GM21515 (cell line): ENCODE results near the gene SYT2.

Experiments
- ATAC-seq: cut with Tn5 transposase; IDR thresholded peaks from one replicate; pipeline ENCODE4 v1.9.1; 2021; ENCODE audit not compliant: unreplicated experiment

The SYT2 gene

GRCh38 chr1:202679406-202680177 lies 30.7 kb downstream of the SYT2 start:
- no peak for ATAC-seq

DNA sequence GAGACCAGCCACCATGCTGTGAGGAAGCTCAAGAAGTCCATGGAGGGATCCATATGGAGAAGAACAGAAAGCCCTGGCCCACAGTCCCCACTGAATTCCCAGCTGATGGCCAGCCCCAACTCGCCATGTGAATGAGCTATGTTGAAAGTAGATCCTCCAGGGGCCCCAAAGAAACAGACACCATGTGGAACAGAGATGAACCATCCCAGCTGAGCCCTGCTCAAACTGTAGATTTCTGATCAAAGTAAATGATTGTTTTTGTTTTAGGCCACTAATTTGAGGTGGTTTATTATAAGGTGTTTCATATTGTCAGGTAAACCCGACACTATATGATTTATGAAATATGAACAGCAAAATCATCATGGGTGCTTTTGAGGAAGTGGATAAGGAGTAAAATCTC lies 32.8 kb downstream of the SYT2 start:
- no peak for ATAC-seq

GRCh38 chr1:202673531-202673930 lies 36.7 kb downstream of the SYT2 start:
- no peak for ATAC-seq

GRCh38 chr1:202671399-202671798 lies 38.9 kb downstream of the SYT2 start:
- no peak for ATAC-seq

GRCh38 chr1:202665417-202665816 lies 44.8 kb downstream of the SYT2 start:
- ATAC-seq, result no peak

- ATAC-seq, result no peak
Measured at GRCh38 chr1:202664083-202664482, 46.2 kb downstream of the SYT2 start.

DNA sequence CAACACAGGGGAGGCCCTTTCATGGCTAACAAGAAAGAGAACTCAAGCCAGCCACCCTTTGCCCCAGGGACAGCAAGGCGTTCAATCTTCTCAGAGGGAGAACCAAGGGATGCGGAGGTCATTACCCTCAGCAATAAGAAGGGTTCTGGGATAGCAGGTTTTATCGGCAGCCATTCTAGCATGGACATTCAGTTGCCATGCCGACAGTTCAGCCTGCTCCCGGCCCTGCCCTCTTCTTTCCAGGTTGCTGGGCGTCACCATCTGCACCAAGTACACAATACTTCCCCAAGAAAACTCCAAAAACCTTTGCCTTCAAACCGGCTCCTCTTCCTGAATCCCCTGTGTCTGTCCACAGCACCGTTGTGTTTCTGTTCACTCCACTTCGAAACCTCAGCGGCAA lies 47.1 kb downstream of the SYT2 start:
- no peak for ATAC-seq

GRCh38 chr1:202662081-202662480 lies 48.2 kb downstream of the SYT2 start:
- no peak for ATAC-seq

DNA sequence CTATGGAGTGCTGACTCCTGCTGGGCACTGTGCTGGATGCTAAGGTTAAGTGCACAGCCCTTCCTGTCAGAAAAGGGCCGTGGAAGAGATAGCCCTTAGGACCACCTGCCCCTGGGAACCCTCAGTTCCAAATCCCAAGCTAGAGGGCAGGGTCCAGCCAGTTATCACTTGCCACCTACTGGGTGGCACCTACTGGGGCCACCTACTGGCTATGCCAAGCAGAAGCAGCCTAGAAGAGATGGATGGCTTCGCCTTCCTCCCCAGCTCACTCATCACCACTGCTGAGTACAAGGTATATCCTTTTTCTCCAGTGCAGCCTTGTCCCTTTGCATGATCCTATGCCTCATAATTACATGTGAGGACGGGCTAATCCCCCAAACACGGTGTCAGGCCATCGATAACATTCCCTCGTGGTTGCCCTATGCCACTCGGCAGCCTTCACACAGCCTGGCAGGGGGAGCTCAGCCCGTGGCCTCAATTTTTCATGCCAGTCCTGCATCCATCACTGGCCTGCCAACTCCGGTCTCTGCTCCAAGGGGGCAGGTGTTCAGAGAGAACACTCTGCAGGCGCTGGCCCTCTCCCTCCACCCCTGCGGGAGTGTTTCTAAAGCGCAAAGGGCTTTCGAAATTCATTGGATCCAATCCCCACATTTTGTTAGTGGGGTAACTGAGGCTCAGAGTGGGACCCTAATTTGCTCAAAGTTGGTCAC lies 49.0 kb downstream of the SYT2 start:
- ATAC-seq, result no peak

- ATAC-seq, result no peak
Measured at GRCh38 chr1:202659974-202660373, 50.3 kb downstream of the SYT2 start.

GRCh38 chr1:202659541-202659940 lies 50.7 kb downstream of the SYT2 start:
- ATAC-seq, result no peak

- ATAC-seq, result no peak
Measured at GRCh38 chr1:202658769-202659168, 51.5 kb downstream of the SYT2 start.

DNA sequence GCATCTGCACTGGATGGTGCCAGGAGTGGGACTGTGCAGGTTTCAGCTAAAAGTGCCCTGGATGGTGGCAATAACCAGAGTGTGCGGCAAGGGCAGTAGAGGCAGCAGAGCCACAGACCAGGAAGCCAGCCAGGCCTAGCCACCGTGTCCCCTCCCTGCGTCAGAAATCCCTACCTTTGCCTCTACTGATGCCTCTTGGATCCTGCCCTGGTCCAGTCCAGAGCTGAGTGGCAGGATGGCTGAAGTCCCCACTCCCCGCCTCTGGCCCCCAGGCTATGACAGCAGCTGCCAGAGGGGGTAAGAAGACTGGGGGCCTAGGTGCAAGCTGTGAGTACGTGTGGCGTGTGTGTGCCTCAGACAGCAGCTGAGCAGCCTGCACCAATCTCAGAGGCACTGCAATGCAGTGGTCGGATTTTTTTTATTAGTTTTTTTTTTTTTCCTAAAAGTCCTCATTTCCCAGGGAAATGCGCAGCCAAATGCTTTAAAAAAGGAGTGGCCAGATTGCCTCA lies 51.9 kb downstream of the SYT2 start:
- ATAC-seq, result no peak

DNA sequence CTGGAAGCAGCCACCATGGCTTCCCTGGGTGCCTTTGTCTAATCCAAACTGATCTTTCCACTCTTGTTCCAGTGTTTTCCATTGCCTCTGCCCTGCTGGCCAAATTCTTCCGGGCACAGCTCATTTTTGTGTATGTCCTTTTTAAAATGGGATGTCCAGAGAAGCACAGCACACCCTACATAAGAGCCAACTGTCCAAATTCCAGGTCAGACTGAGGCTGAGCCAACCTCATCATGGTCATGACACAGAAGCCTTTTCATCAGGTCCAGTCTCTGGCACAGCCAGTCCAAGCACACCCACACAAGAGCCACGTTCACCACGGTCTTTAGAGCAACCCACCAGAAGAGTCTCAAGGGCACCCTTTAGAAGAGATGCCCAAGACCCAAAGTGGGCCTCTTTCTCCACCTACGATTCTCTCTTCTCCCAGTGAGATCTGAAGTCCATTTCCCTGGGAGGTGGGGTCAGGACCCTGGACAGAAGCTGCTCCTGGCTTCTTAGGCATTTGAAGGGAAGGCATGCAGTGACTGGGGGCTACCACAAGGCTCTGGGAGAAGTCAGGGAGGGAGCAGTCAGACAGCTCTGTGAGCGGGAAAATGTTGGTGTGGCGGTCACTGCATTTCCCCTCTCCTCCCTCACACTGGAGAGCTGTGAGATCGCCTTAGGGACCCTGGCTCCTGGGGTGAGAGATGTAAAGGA lies 53.2 kb downstream of the SYT2 start:
- ATAC-seq, result no peak

DNA sequence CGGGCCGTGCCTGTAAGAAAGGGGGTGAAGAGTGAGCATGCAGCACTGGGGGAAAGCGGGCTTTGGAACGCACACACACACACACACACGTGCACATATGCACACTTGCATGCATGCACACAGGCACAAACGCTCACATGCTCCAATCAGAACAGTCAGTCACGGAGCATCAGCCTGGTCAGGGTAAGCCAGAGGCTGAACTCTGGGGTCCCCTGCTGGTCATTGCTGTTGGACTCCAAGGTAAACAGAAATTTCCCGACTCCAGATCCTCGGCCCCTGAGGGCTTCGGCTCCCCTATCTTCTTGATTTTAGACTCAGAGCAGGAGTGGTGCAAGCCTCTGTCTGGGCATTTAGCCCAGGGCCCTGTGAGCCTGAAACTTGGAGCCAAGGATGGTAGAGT lies 54.2 kb downstream of the SYT2 start:
- ATAC-seq, result no peak

- no peak for ATAC-seq
Measured at GRCh38 chr1:202654079-202654478, 56.2 kb downstream of the SYT2 start.

GRCh38 chr1:202649553-202650392 lies 60.5 kb downstream of the SYT2 start:
- no peak for ATAC-seq

- ATAC-seq, result no peak
Measured at GRCh38 chr1:202648605-202649226, 61.5 kb downstream of the SYT2 start.

DNA sequence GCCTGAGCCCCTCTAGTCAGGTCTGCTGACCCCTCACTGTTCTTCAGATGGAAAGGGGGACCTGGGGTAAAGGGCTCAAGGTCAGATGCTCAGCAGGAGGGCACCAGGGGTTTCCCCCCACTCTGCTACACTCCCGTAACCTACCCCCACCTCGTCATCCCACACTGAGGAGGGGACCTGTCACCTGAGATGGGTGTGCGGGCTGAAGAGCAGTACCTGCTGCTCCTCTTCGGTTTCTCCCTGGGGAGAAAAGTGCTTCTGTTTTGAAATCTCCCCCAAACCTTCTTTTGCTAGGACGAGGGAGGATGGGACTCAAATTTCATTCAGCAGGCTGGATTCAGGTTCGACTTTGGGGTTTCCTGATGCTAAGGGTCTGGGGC lies 65.2 kb downstream of the SYT2 start:
- ATAC-seq, result no peak
